Activated CD4-positive, alpha-beta T cell treated with anti-CD3 and anti-CD28 coated beads, Interleukin-10, Interleukin-2, amounts not matched to agents 100 ng/mL and 50 ng/mL, durations not matched to agents 16 hours and 8 hours (primary cell): ENCODE results near the gene SIT1.

Experiments used
- DNase-seq: peaks from one replicate; pipeline ENCODE4 v3.0.0-alpha.2; 2020

SIT1 gene

GRCh38 chr9:35604578-35605350, 46.0 kb downstream of the SIT1 start, which contains the start of gene TESK1:
Gene TESK1, plus strand, starts transcription at chr9:35605262. Its CDS starts 358 bp downstream, at chr9:35605620.
- peak; percentile 91 for DNase-seq

- DNase-seq: peak; percentile 100
Measured at GRCh38 chr9:35603986-35604577, 46.6 kb downstream of the SIT1 start.

- DNase-seq: peak; percentile 24
Measured at GRCh38 chr9:35603506-35603985, 47.2 kb downstream of the SIT1 start.

- DNase-seq: peak; percentile 11
Measured at GRCh38 chr9:35599763-35600604, 50.7 kb downstream of the SIT1 start.
